ENCODE results near the gene PCOLCE2.

- TF ChIP-seq POLR2A (IDR thresholded peaks at IDR 0.05): no peak
- no peak for TF ChIP-seq CTCF (IDR thresholded peaks at IDR 0.05)
Measured at GRCh38 chr3:142913432-142913831, 24.5 kb upstream of the PCOLCE2 start.

All from testis (tissue), 2 donors.